Body of pancreas (tissue), 4 donors: ENCODE data around the gene PSD4. TPM values are rescaled to one million over a fixed set of nuclear protein-coding genes. Genes with fewer than 3 reads are reported as not detected.

Experiments used
- ATAC-seq: fragments of 150-250 bp; one replicate; pipeline ENCODE4 v1.9.1; 2016
- DNase-seq, 4 donors: peaks; one replicate each; pipeline ENCODE4 v3.0.0-alpha.2; 2019
- H3K27ac ChIP-seq, 4 donors: fragments of 200-600 bp; sonication (generic); 1 replicate in 3 of 4; 2 replicates in 1 of 4; pipeline versions ENCODE4 v1.5.1 to v1.6.1; 2016 to 2019; ENCODE audit warnings: mild to moderate bottlenecking in 1 of 4, mixed read lengths in 1 of 4, moderate library complexity in 1 of 4
- H3K27me3 ChIP-seq, 2 donors: fragments of 200-600 bp; sonication (generic); one replicate each; pipeline ENCODE4 v1.6.0; 2016; ENCODE audit warnings: mild to moderate bottlenecking in 1 of 2
- H3K36me3 ChIP-seq, 2 donors: fragments of 200-600 bp; sonication (generic); replicated peaks in 1 of 2; 2 replicates each; pipeline ENCODE4 v1.5.1; 2016; ENCODE audit warnings: low read depth in 2 of 2; ENCODE audit not compliant: insufficient read depth in 1 of 2
- H3K4me1 ChIP-seq: fragments of 200-600 bp; sonication (generic); one replicate; pipeline ENCODE4 v1.6.0; 2016
- H3K4me3 ChIP-seq, 2 donors: fragments of 200-600 bp; sonication (generic); 1 replicate in 1 of 2; 2 replicates in 1 of 2; pipeline ENCODE4 v1.5.1; 2016 to 2019
- H3K9me3 ChIP-seq, 3 donors: fragments of 200-600 bp; sonication (generic); 1 replicate in 2 of 3; 2 replicates in 1 of 3; pipeline ENCODE4 v1.5.1; 2016
- POLR2A ChIP-seq, 3 donors: fragments of 450-650 bp; IDR thresholded peaks; one replicate each; pipeline ENCODE4 v1.6.1; 2016; ENCODE audit warnings: antibody characterized with exemption in 3 of 3, mild to moderate bottlenecking in 2 of 3
- WGBS, 2 donors: methylation state at CpG; one replicate each; pipeline ENCODE4 v1.1.5; 2017; 5-methylcytosine and 5-hydroxymethylcytosine counted together
- intact Hi-C: fragments of 100-400 bp; cut with DNase I; formaldehyde crosslinking; loops from one replicate; pipeline ENCODE4 v1.15.1; 2023
- total RNA-seq, 2 donors: library from RNA; depleted of rRNA; stranded (reverse); fragments of >200 nt; gene quantifications; one replicate each; pipeline ENCODE4 v1.1.0, GENCODE V29; 2016
- TF ChIP-seq, protein P1 (sequence below), 7 experiments: fragments of 450-650 bp in 4 of 7; fragments of 200-600 bp in 3 of 7; sonication (generic) in 3 of 7; IDR thresholded peaks; one replicate each; pipeline ENCODE4 v1.5.1; 2016 to 2019; ENCODE audit warnings: antibody characterized with exemption in 7 of 7

PSD4 gene
- total RNA-seq, 2 donors from 2014 or later, result 40.5 to 83.4 TPM

- DNase-seq, result peak in 1 of 4 donors; percentile 4
- Histone ChIP-seq H3K27ac (peak overlapping the region in 2 of 4 donors; percentile 90 to 91), H3K4me1 (peaks cover 46% of the 10 kb centered on the region), H3K27me3 (no peaks in the 10 kb centered on the region), H3K9me3 (no peaks in the 10 kb centered on the region), H3K4me3 (no peak overlapping the region), H3K36me3 (no peaks in the 10 kb centered on the region)
- intact Hi-C loops, result no loop called here
- 80 to 91% methylated on average over 11 of the region's 11 CpGs for WGBS, 2 donors
- no peak for TF ChIP-seq POLR2A (IDR thresholded peaks at IDR 0.05)
- TF ChIP-seq, protein P1, sequence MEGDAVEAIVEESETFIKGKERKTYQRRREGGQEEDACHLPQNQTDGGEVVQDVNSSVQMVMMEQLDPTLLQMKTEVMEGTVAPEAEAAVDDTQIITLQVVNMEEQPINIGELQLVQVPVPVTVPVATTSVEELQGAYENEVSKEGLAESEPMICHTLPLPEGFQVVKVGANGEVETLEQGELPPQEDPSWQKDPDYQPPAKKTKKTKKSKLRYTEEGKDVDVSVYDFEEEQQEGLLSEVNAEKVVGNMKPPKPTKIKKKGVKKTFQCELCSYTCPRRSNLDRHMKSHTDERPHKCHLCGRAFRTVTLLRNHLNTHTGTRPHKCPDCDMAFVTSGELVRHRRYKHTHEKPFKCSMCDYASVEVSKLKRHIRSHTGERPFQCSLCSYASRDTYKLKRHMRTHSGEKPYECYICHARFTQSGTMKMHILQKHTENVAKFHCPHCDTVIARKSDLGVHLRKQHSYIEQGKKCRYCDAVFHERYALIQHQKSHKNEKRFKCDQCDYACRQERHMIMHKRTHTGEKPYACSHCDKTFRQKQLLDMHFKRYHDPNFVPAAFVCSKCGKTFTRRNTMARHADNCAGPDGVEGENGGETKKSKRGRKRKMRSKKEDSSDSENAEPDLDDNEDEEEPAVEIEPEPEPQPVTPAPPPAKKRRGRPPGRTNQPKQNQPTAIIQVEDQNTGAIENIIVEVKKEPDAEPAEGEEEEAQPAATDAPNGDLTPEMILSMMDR (IDR thresholded peaks at IDR 0.05), result no peak
- no peak for ATAC-seq
Observed at GRCh38 chr2:113164215-113164929, 9.4 kb upstream of the PSD4 start.

DNA sequence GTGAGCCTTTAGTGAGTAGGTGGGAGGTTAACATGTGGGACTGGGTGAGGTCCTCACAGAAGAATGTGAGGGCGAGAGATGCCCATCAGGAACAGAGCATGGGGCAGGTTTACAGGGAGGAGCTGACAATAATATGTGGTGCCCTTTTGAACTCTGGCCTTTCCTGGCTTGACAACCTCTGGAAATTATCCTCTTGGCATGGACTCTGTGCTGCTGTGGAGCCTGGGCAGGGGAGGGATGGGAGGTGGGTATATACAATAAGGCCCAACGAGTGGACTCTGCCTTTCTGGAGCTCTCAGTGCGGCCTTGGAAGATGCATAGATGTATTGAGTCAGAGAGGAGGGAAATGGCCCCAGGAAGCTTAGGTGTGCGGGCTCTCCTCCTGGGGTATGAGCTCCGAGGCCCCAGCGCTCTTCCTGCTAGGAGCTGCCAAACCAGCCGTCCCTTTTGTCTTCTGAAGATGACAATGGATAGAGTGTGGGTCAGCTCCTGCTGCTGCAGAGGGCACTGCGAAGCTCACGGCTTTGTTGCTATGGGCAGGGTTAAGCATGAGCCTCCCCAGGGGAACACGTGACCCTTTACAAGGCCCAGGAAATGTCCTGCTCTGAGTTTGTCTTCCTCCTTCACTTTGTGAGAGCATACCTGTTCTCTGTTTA lies 8.7 kb upstream of the PSD4 start:
- no peak for ATAC-seq

GRCh38 chr2:113166187-113166645 lies 7.6 kb upstream of the PSD4 start:
- no peak for TF ChIP-seq POLR2A (IDR thresholded peaks at IDR 0.05)
- TF ChIP-seq, protein P1 (IDR thresholded peaks at IDR 0.05), result no peak
- 84 to 88% methylated on average over 7 of the region's 7 CpGs for WGBS, 2 donors
- peak overlapping the region in 3 of 4 donors; percentile 80 to 91 (median 90) for H3K27ac ChIP-seq
- H3K9me3 ChIP-seq, result no peaks in the 10 kb centered on the region
- DNase-seq (no peak), ATAC-seq (no peak)
- intact Hi-C loops, result no loop called here
- peaks cover 44% of the 10 kb centered on the region for H3K4me1 ChIP-seq
- no peak overlapping the region for H3K4me3 ChIP-seq
- H3K36me3 ChIP-seq, result no peaks in the 10 kb centered on the region
- no peaks in the 10 kb centered on the region for H3K27me3 ChIP-seq

More for the DNA sequence above, 8.7 kb upstream of the PSD4 start:
- 69 to 73% methylated on average over 8 to 10 of the region's 10 CpGs for WGBS, 2 donors
- no peaks in the 10 kb centered on the region for H3K36me3 ChIP-seq
- H3K4me3 ChIP-seq, result no peak overlapping the region
- TF ChIP-seq POLR2A (IDR thresholded peaks at IDR 0.05), result no peak
- TF ChIP-seq, protein P1 (IDR thresholded peaks at IDR 0.05), result no peak
- H3K4me1 ChIP-seq, result peaks cover 44% of the 10 kb centered on the region
- H3K27me3 ChIP-seq, result no peaks in the 10 kb centered on the region
- DNase-seq, result peak in 1 of 4 donors; percentile 55
- H3K27ac ChIP-seq, result peak overlapping the region in 2 of 4 donors; percentile 90 to 91
- intact Hi-C loops, result no loop called here
- no peaks in the 10 kb centered on the region for H3K9me3 ChIP-seq

DNA sequence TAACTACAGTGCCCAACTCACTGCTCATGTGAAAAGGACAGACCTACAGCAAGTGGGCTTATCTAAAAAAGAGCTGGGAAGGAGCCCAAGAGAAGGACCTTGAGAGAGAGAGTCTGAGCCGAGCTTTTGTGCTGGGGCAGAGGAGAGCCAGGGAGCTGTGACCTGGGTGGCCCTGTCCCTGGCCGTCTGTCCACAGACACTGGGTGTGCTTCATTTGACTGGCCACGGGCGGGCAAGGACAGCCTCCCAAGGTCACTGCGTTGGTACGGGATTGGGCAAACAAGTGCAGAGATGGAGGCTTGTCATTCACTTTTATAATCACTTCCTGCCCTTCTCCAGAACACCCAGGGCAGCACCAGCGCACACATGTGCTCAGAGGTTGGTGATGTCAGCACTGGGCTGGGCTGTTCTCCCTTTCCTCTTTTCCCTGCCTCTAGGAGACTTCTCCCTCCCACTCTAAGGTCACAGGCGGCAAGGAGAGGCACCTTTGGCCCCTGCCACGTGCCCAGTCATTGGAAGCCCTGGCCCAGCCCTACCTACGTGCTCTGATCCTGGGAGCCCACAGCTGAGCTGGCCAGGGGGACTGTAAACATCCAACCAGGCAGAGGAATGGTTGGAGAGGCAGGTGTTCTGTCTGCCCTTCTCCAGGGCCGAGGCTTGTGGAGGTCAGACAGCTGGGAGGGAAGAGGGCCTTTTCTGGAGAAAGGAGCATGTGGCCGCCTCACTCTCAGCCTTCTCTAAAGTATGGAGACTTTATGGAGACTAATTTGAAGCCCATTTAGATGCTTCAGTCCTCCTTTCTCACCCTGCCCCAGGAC lies 6.4 kb upstream of the PSD4 start:
- 20 to 25% methylated on average over 10 to 12 of the region's 12 CpGs for WGBS, 2 donors
- DNase-seq, result peak; percentile 81 to 93 (median 90)
- peaks cover 44% of the 10 kb centered on the region for H3K4me1 ChIP-seq
- H3K27ac ChIP-seq, result peak overlapping the region; percentile 80 to 91 (median 88)
- no peaks in the 10 kb centered on the region for H3K9me3 ChIP-seq
- TF ChIP-seq POLR2A (IDR thresholded peaks at IDR 0.05), result peak in 2 of 3 donors; percentile 43 to 46
- TF ChIP-seq, protein P1 (IDR thresholded peaks at IDR 0.05), result no peak
- no peaks in the 10 kb centered on the region for H3K27me3 ChIP-seq
- H3K36me3 ChIP-seq, result no peaks in the 10 kb centered on the region
- intact Hi-C loops, result no loop called here
- H3K4me3 ChIP-seq, result no peak overlapping the region
- peak; percentile 96 for ATAC-seq
